DMS 273 (cell line): ENCODE measurements around the gene DIS3L2.
A peak's percentile ranks its signal among the peaks of the same experiment; 100 is the strongest.

ENCODE experiments used
- DNase-seq: peaks from one replicate; lab custom pipeline; 2025; ENCODE audit not compliant: unreplicated experiment; lab: John Stamatoyannopoulos, UW

DIS3L2 gene

GRCh38 chr2:232225895-232226294 is 264.4 kb downstream of the DIS3L2 start:
- no peak for DNase-seq

GRCh38 chr2:232228332-232228731 is 266.8 kb downstream of the DIS3L2 start:
- no peak for DNase-seq

- no peak for DNase-seq
Observed at GRCh38 chr2:232228971-232229894, 267.7 kb downstream of the DIS3L2 start.

- DNase-seq, result no peak
Observed at GRCh38 chr2:232229911-232230310, 268.4 kb downstream of the DIS3L2 start.

- DNase-seq, result peak; percentile 48
Observed at GRCh38 chr2:232230560-232230959, 269.0 kb downstream of the DIS3L2 start.

GRCh38 chr2:232231554-232231953 is 270.0 kb downstream of the DIS3L2 start:
- DNase-seq, result no peak

- DNase-seq, result no peak
Observed at GRCh38 chr2:232232915-232233314, 271.4 kb downstream of the DIS3L2 start.

- no peak for DNase-seq
Observed at GRCh38 chr2:232234922-232235615, 273.6 kb downstream of the DIS3L2 start.

GRCh38 chr2:232235716-232236115 is 274.2 kb downstream of the DIS3L2 start:
- DNase-seq, result peak; percentile 60

GRCh38 chr2:232236200-232236599 is 274.7 kb downstream of the DIS3L2 start:
- peak; percentile 70 for DNase-seq

- no peak for DNase-seq
Observed at GRCh38 chr2:232237464-232237863, 276.0 kb downstream of the DIS3L2 start.

GRCh38 chr2:232238108-232238507 is 276.6 kb downstream of the DIS3L2 start:
- no peak for DNase-seq

GRCh38 chr2:232238596-232238995 is 277.1 kb downstream of the DIS3L2 start:
- DNase-seq, result no peak

- DNase-seq, result no peak
Observed at GRCh38 chr2:232239951-232240681, 278.6 kb downstream of the DIS3L2 start.

GRCh38 chr2:232240906-232241305 is 279.4 kb downstream of the DIS3L2 start:
- DNase-seq, result no peak

GRCh38 chr2:232242316-232242715 is 280.8 kb downstream of the DIS3L2 start:
- no peak for DNase-seq

- no peak for DNase-seq
Observed at GRCh38 chr2:232245111-232245510, 283.6 kb downstream of the DIS3L2 start.

- DNase-seq, result no peak
Observed at GRCh38 chr2:232246245-232246644, 284.7 kb downstream of the DIS3L2 start.

- no peak for DNase-seq
Observed at GRCh38 chr2:232249096-232249495, 287.6 kb downstream of the DIS3L2 start.

GRCh38 chr2:232250246-232251175 is 289.0 kb downstream of the DIS3L2 start:
- no peak for DNase-seq
